Astrocyte (in vitro differentiated cells and primary cell): ENCODE results near the gene COPE. TPM values are rescaled to one million over a fixed set of nuclear protein-coding genes. Genes with fewer than 3 reads are reported as not detected.

Experiments
- DNase-seq: peaks from one replicate; pipeline ENCODE4 v3.0.0-alpha.2; 2010; ENCODE audit warnings: low read depth
- FAIRE-seq: peaks from 2 replicates; lab custom pipeline; 2011; peaks lifted over from hg19 to GRCh38; lab: Jason Lieb, UNC
- H2AFZ ChIP-seq: 2 replicates; pipeline ENCODE4 v1.6.0; 2012; ENCODE audit warnings: low read depth, low read length, inconsistent platforms
- H3K27ac ChIP-seq: 2 replicates; pipeline ENCODE4 v1.5.1; 2011; ENCODE audit warnings: low read depth, low read length, inconsistent platforms
- H3K27me3 ChIP-seq: 2 replicates; pipeline ENCODE4 v1.6.0; 2011; ENCODE audit warnings: low read length, inconsistent platforms; ENCODE audit not compliant: insufficient read depth
- H3K36me3 ChIP-seq: 2 replicates; pipeline ENCODE4 v1.5.1; 2011; ENCODE audit warnings: low read length, inconsistent platforms; ENCODE audit not compliant: insufficient read depth
- H3K4me1 ChIP-seq: 2 replicates; pipeline ENCODE4 v1.5.1; 2011; ENCODE audit warnings: low read length, inconsistent platforms; ENCODE audit not compliant: insufficient read depth
- H3K4me2 ChIP-seq: 2 replicates; pipeline ENCODE4 v1.6.0; 2012; ENCODE audit warnings: low read length, inconsistent platforms
- H3K4me3 ChIP-seq: 2 replicates; pipeline ENCODE4 v1.5.1; 2011; ENCODE audit warnings: low read depth, mild to moderate bottlenecking, low read length, inconsistent platforms; ENCODE audit not compliant: insufficient read depth
- H3K79me2 ChIP-seq: 2 replicates; pipeline ENCODE4 v1.6.0; 2012; ENCODE audit warnings: mild to moderate bottlenecking, low read length, inconsistent platforms; ENCODE audit not compliant: insufficient read depth
- H3K9ac ChIP-seq: 2 replicates; pipeline ENCODE4 v1.6.0; 2012; ENCODE audit warnings: mild to moderate bottlenecking, low read length, inconsistent platforms
- H3K9me3 ChIP-seq: 2 replicates; pipeline ENCODE4 v1.5.1; 2012; ENCODE audit warnings: low read depth, mild to moderate bottlenecking, low read length, inconsistent platforms; ENCODE audit not compliant: insufficient read depth
- H4K20me1 ChIP-seq: 2 replicates; pipeline ENCODE4 v1.6.0; 2012; ENCODE audit warnings: low read length, inconsistent platforms; ENCODE audit not compliant: insufficient read depth
- H3K27ac Mint-ChIP-seq: one replicate; pipeline ENCODE4 v1.8.0; 2021; ENCODE audit warnings: mild to moderate bottlenecking, mixed read lengths; ENCODE audit not compliant: unreplicated experiment
- H3K27me3 Mint-ChIP-seq: one replicate; pipeline ENCODE4 v1.8.0; 2021; ENCODE audit warnings: low read depth, mixed read lengths; ENCODE audit not compliant: unreplicated experiment
- H3K36me3 Mint-ChIP-seq: one replicate; pipeline ENCODE4 v1.8.0; 2021; ENCODE audit warnings: low read depth, mixed read lengths; ENCODE audit not compliant: unreplicated experiment
- H3K4me1 Mint-ChIP-seq: one replicate; pipeline ENCODE4 v1.8.0; 2021; ENCODE audit warnings: low read depth, mixed read lengths; ENCODE audit not compliant: unreplicated experiment
- H3K4me3 Mint-ChIP-seq: one replicate; pipeline ENCODE4 v1.8.0; 2021; ENCODE audit warnings: mild to moderate bottlenecking, moderate library complexity, mixed read lengths; ENCODE audit not compliant: unreplicated experiment
- H3K9me3 Mint-ChIP-seq: one replicate; pipeline ENCODE4 v1.8.0; 2021; ENCODE audit warnings: mild to moderate bottlenecking, mixed read lengths; ENCODE audit not compliant: unreplicated experiment
- EZH2 ChIP-seq: IDR thresholded peaks from 2 replicates; pipeline ENCODE4 v1.6.1; 2012; ENCODE audit warnings: mild to moderate bottlenecking, low read length, inconsistent platforms; ENCODE audit not compliant: insufficient read depth
- total RNA-seq: library from RNA; stranded (reverse); gene quantifications from 2 replicates; pipeline ENCODE4 v1.2.1, GENCODE V29; 2021
- TF ChIP-seq, protein P1 (sequence below): IDR thresholded peaks from 2 replicates; pipeline ENCODE4 v1.5.1; 2011; ENCODE audit warnings: low read depth, mild to moderate bottlenecking, inconsistent platforms, low read length, moderate library complexity; ENCODE audit not compliant: insufficient read depth

Gene COPE
- total RNA-seq, 1 donor from 2014 or later = 298 TPM

DNA sequence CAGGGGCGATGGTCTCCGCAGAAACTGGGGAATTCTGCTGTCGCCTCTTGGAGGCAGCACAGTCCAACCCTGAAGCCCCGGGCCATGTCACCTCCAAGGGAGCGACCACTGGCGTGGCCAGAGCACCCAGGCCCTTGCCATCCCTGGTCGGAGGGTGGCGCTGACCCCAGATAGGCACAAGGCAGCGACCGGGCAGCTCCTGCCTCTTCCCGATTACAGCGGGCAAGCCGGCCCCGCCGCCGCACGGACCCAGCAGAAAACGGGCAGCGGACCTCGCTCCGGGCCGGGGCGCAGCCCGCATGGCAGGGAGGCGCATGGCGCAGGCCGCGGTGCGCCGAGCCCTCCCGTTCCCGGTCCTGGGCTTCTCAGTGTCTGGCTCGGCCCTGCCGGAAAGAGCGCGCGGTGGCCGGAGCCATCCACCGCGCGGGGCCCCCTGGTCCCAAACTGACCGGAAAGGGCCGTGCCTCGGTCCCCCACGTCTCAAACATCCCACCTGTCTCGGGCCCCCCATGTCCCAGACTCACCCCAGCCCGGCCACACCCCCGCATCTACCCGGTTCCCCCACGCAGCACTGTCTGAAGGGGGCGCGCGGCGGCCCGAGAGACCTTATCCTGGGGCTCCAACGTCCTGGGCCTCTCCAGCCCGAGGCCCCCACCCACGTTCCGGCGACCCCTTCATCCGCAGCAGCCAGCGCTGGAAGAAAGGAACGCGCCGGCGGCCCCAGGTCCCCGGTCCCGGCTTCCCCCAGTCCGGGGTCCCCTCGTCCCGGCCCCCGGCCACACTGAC, 24.0 kb downstream of the COPE start:
- Histone ChIP-seq H3K4me1 (peaks cover 9% of the 10 kb centered on the region), H3K4me2 (peak overlapping the region; percentile 83), H3K27ac (no peak overlapping the region), H3K9ac (no peak overlapping the region), H3K36me3 (no peaks in the 10 kb centered on the region), H2AFZ (peak overlapping the region; percentile 18), H3K27me3 (peaks cover 7% of the 10 kb centered on the region), H3K4me3 (peak overlapping the region; percentile 52), H3K79me2 (no peaks in the 10 kb centered on the region), H4K20me1 (peaks cover 38% of the 10 kb centered on the region), H3K9me3 (no peaks in the 10 kb centered on the region)
- peaks cover 2% of the 10 kb centered on the region for H3K4me1 Mint-ChIP-seq
- DNase-seq (no peak), FAIRE-seq (no peak)
- no peaks in the 10 kb centered on the region for H3K9me3 Mint-ChIP-seq
- no peak overlapping the region for H3K27ac Mint-ChIP-seq
- TF ChIP-seq, protein P1, sequence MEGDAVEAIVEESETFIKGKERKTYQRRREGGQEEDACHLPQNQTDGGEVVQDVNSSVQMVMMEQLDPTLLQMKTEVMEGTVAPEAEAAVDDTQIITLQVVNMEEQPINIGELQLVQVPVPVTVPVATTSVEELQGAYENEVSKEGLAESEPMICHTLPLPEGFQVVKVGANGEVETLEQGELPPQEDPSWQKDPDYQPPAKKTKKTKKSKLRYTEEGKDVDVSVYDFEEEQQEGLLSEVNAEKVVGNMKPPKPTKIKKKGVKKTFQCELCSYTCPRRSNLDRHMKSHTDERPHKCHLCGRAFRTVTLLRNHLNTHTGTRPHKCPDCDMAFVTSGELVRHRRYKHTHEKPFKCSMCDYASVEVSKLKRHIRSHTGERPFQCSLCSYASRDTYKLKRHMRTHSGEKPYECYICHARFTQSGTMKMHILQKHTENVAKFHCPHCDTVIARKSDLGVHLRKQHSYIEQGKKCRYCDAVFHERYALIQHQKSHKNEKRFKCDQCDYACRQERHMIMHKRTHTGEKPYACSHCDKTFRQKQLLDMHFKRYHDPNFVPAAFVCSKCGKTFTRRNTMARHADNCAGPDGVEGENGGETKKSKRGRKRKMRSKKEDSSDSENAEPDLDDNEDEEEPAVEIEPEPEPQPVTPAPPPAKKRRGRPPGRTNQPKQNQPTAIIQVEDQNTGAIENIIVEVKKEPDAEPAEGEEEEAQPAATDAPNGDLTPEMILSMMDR = no peak
- TF ChIP-seq EZH2 = peak; percentile 54
- peaks cover 5% of the 10 kb centered on the region for H3K36me3 Mint-ChIP-seq
- H3K27me3 Mint-ChIP-seq = no peaks in the 10 kb centered on the region
- H3K4me3 Mint-ChIP-seq = peak overlapping the region; percentile 84

DNA sequence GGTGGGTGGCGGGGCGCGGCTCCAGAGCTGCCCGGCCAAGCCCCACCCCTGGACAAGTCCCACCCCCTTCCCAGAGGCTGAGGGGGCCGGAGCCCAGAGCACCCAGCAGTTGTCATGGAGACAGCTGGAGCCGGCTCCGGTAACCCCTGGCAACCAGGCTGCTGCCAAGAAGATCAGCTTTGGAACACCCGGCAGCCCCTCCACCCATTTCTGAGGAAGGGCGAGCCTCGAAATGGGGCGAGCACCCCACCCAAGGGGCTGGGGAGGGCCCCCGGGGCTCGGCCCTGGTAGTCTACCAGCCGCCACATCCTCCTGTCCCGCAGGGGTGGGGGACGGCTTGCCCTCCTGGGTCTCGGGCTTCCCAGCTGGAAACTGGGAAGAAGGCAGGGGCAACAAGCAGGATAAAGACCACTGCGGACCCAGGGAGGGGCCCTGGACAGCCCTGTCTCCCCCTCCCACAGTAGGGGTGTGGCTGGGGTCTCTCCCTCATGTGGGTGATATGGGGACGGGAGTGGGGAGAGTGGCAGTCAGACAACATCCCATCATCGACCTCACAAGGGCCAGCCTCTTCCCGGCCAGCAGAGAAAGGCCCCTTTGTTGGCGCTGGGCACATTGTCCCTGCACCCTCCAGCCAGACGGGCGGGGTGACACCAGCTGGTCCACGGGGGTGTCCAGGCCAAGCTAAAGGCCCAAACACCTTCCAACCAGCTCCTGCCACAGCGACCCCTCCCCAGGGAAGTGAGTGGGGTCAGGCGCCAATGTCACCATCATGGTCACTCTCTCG, 24.7 kb downstream of the COPE start:
- peaks cover 7% of the 10 kb centered on the region for H3K27me3 ChIP-seq
- H3K9me3 ChIP-seq = no peaks in the 10 kb centered on the region
- H4K20me1 ChIP-seq = peaks cover 30% of the 10 kb centered on the region
- peak; percentile 30 for DNase-seq
- H2AFZ ChIP-seq = peak overlapping the region; percentile 18
- peak overlapping the region; percentile 52 for H3K4me3 ChIP-seq
- H3K36me3 ChIP-seq = no peaks in the 10 kb centered on the region
- H3K27me3 Mint-ChIP-seq = no peaks in the 10 kb centered on the region
- peaks cover 9% of the 10 kb centered on the region for H3K4me1 ChIP-seq
- H3K36me3 Mint-ChIP-seq = peaks cover 8% of the 10 kb centered on the region
- no peak overlapping the region for H3K9ac ChIP-seq
- TF ChIP-seq, protein P1 = no peak
- peak; percentile 3 for TF ChIP-seq EZH2
- no peaks in the 10 kb centered on the region for H3K79me2 ChIP-seq
- peaks cover 2% of the 10 kb centered on the region for H3K4me1 Mint-ChIP-seq
- no peak overlapping the region for H3K27ac Mint-ChIP-seq
- FAIRE-seq = no peak
- peak overlapping the region; percentile 76 for H3K4me3 Mint-ChIP-seq
- H3K27ac ChIP-seq = no peak overlapping the region
- H3K4me2 ChIP-seq = peak overlapping the region; percentile 83
- no peaks in the 10 kb centered on the region for H3K9me3 Mint-ChIP-seq
